ENCODE data around the gene ALCAM. TPM values are rescaled to one million over a fixed set of nuclear protein-coding genes. Genes with fewer than 3 reads are reported as not detected.
A peak's percentile ranks its signal among the peaks of the same experiment; 100 is the strongest.

ALCAM gene
- total RNA-seq, 3 donors from 2014 or later: 12.6 to 23.7 (median 14.8) TPM

GRCh38 chr3:105608623-105609022 lies 241.9 kb downstream of the ALCAM start:
- TF ChIP-seq CTCF (IDR thresholded peaks at IDR 0.05): no peak

DNA sequence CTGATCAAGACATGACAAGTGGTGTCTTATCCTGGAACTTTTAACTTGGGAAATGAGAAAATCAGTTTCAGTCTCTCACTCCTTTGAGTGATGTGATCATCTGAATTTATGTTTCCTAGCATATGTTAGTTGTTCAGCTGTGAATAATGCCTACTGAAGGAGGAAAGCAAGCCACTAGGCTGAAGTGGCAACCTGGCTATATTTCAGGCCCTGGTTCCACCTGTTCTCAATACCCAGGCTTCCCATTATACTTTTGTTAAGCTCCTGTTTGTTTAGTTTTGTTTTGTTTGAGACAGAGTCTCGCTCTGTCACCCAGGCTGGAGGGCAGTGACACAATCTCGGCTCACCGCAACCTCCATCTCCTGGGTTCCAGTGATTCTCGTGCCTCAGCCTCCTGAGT lies 243.8 kb downstream of the ALCAM start:
- H3K4me3 ChIP-seq: no peak overlapping the region
- H3K36me3 ChIP-seq (ENCODE audit: low read depth): no peaks in the 10 kb centered on the region
- DNase-seq: no peak
- ATAC-seq: no peak
- intact Hi-C loops (cut with DNase I, micrococcal nuclease): no loop called here
- no peaks in the 10 kb centered on the region for H3K9me3 ChIP-seq
- TF ChIP-seq CTCF (IDR thresholded peaks at IDR 0.05): no peak
- H3K4me1 ChIP-seq (ENCODE audit: low read depth): no peaks in the 10 kb centered on the region

More at GRCh38 chr3:105608623-105609022, 241.9 kb downstream of the ALCAM start:
- no peak for DNase-seq
- no peaks in the 10 kb centered on the region for H3K4me1 ChIP-seq (ENCODE audit: low read depth)
- H3K9me3 ChIP-seq: no peaks in the 10 kb centered on the region
- no peaks in the 10 kb centered on the region for H3K36me3 ChIP-seq (ENCODE audit: low read depth)
- no peak for ATAC-seq
- H3K4me3 ChIP-seq: no peak overlapping the region
- intact Hi-C loops (cut with DNase I, micrococcal nuclease): no loop called here

DNA sequence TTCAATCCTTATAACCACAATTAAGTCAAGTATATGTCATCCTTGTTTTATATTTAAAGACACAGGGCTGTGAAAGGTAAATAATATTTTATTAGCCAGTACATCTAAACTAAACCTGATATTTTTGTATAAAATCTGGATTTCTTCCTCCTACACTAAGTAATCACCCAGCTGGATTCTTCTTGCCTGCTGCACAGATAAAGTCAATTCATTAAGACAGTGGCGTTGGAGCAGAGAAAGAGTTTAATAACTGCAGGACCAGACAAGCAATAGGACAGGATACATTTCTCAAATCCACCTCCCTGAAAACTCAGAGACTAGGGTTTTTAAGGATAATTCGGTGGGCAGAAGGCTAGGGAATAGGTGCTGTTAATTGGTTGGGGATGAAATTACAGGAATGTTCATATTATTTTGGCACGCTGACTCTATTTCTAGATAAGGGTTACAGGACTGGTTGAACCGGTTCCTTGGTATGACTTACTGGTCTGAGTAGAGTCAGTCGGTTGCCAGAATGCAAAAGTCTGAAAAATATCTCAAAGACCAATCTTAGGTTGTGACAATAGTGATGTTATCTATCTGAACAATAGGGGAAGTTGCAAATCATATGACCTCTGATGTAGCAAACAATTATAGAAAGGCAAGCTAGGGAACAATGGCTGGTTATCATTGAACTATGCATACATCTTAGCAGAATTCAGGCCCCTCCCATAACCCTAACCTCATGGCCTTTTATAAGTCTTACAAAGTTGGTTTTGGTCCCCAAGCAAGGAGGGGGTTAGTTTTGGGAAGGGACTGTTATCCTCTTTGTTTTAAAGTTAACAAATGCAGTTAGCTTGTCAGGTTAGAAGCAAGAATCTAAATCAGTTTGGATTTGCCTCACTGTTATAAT lies 244.8 kb downstream of the ALCAM start:
- peak; percentile 79 for ATAC-seq

GRCh38 chr3:105613120-105613519 lies 246.4 kb downstream of the ALCAM start:
- intact Hi-C loops (cut with DNase I, micrococcal nuclease): no loop called here
- no peak for TF ChIP-seq CTCF (IDR thresholded peaks at IDR 0.05)
- no peaks in the 10 kb centered on the region for H3K9me3 ChIP-seq
- H3K36me3 ChIP-seq (ENCODE audit: low read depth): no peaks in the 10 kb centered on the region
- H3K4me1 ChIP-seq (ENCODE audit: low read depth): no peaks in the 10 kb centered on the region
- no peak overlapping the region for H3K4me3 ChIP-seq
- DNase-seq (no peak), ATAC-seq (no peak)

More for the DNA sequence above, 244.8 kb downstream of the ALCAM start:
- Histone ChIP-seq H3K4me3 (no peak overlapping the region), H3K36me3 (ENCODE audit: low read depth) (no peaks in the 10 kb centered on the region), H3K4me1 (ENCODE audit: low read depth) (no peaks in the 10 kb centered on the region), H3K9me3 (no peaks in the 10 kb centered on the region)
- intact Hi-C loops (cut with DNase I, micrococcal nuclease): no loop called here
- no peak for TF ChIP-seq CTCF (IDR thresholded peaks at IDR 0.05)
- DNase-seq: peak in 1 of 3 donors; percentile 69

DNA sequence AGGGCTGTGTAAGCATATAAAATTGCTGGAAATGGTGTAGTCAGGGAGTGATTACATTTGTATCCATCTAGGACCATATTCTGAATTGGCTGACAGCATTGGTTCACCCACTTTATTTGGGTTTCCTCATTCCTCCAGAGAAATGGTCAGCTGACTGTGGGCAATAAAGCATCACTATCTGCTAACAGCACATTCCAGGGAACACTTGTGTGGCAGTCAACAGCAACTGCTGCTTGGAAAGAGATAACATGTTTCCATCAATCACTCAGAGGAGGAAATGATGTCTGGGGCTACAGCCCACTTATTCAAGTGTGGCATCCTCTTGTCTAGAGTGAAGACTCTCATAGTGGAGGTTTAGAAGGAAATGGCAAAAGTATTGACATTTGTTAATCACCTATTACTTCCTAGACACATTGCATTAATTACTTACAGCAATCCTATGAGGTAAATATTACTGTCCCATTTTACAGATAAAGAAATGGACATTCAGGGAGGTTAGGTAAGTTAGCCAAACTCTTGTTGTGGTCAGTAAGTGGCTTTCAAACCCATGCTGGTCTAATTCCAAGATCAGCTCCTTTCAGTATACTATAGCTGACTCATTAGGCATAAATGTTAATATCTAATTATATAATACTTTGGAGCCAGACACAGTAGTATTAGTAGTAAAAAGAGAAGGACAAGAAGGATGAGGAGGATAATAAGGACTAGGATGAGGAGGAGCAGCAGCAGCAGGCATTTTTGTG lies 247.8 kb downstream of the ALCAM start:
- ATAC-seq (peak; percentile 20), DNase-seq (no peak)
- TF ChIP-seq CTCF (IDR thresholded peaks at IDR 0.05): no peak
- no peaks in the 10 kb centered on the region for H3K36me3 ChIP-seq (ENCODE audit: low read depth)
- intact Hi-C loops (cut with DNase I, micrococcal nuclease): no loop called here
- no peak overlapping the region for H3K4me3 ChIP-seq
- no peaks in the 10 kb centered on the region for H3K9me3 ChIP-seq
- no peaks in the 10 kb centered on the region for H3K4me1 ChIP-seq (ENCODE audit: low read depth)
